HG02938 (cell line): ENCODE measurements around the gene CASP10.

Experiments
- ATAC-seq: cut with Tn5 transposase; IDR thresholded peaks from one replicate; pipeline ENCODE4 v1.9.1; 2021; ENCODE audit warnings: mild to moderate bottlenecking, moderate library complexity; ENCODE audit not compliant: unreplicated experiment

The CASP10 gene

GRCh38 chr2:201257381-201257955, 74.5 kb downstream of the CASP10 start:
- ATAC-seq: peak; percentile 33

GRCh38 chr2:201257956-201258665, 75.2 kb downstream of the CASP10 start:
- peak; percentile 65 for ATAC-seq

GRCh38 chr2:201258666-201259615, 76.0 kb downstream of the CASP10 start:
- ATAC-seq: peak; percentile 10

- no peak for ATAC-seq
Measured at GRCh38 chr2:201260302-201260800, 77.4 kb downstream of the CASP10 start, which contains the start of gene CASP8. Gene CASP8 (plus strand): TSS chr2:201260536. CDS start chr2:201266487, 5,951 bp downstream.

- ATAC-seq: no peak
Measured at GRCh38 chr2:201261471-201261870, 78.5 kb downstream of the CASP10 start.

GRCh38 chr2:201261906-201262305, 79.0 kb downstream of the CASP10 start:
- ATAC-seq: no peak

- ATAC-seq: no peak
Measured at GRCh38 chr2:201262718-201263117, 79.8 kb downstream of the CASP10 start.

- ATAC-seq: no peak
Measured at GRCh38 chr2:201263779-201264178, 80.8 kb downstream of the CASP10 start.

GRCh38 chr2:201264472-201265173, 81.7 kb downstream of the CASP10 start:
- no peak for ATAC-seq

GRCh38 chr2:201266629-201267028, 83.7 kb downstream of the CASP10 start:
- no peak for ATAC-seq

- no peak for ATAC-seq
Measured at GRCh38 chr2:201267278-201268030, 84.5 kb downstream of the CASP10 start.

- ATAC-seq: no peak
Measured at GRCh38 chr2:201269764-201270163, 86.8 kb downstream of the CASP10 start.

GRCh38 chr2:201270293-201271001, 87.5 kb downstream of the CASP10 start:
- ATAC-seq: no peak

- no peak for ATAC-seq
Measured at GRCh38 chr2:201271917-201272316, 89.0 kb downstream of the CASP10 start.

- no peak for ATAC-seq
Measured at GRCh38 chr2:201273330-201273983, 90.5 kb downstream of the CASP10 start.

- ATAC-seq: no peak
Measured at GRCh38 chr2:201275069-201275468, 92.1 kb downstream of the CASP10 start.

- no peak for ATAC-seq
Measured at GRCh38 chr2:201275990-201276389, 93.0 kb downstream of the CASP10 start.

- ATAC-seq: no peak
Measured at GRCh38 chr2:201276511-201276910, 93.6 kb downstream of the CASP10 start.
